GM10266 (cell line): Measurements from ENCODE around the gene DDRGK1.
A peak's percentile ranks its signal among the peaks of the same experiment; 100 is the strongest.

Experiments
- DNase-seq: peaks from one replicate; pipeline ENCODE4 v3.0.0; 2012; ENCODE audit errors: extremely low spot score
- TF ChIP-seq, protein P1 (sequence below): IDR thresholded peaks from 2 replicates; pipeline ENCODE4 v1.5.1; 2012; ENCODE audit warnings: mild to moderate bottlenecking, low read depth; ENCODE audit not compliant: control insufficient read depth, insufficient read depth; ENCODE audit errors: missing control alignments

The DDRGK1 gene

DNA sequence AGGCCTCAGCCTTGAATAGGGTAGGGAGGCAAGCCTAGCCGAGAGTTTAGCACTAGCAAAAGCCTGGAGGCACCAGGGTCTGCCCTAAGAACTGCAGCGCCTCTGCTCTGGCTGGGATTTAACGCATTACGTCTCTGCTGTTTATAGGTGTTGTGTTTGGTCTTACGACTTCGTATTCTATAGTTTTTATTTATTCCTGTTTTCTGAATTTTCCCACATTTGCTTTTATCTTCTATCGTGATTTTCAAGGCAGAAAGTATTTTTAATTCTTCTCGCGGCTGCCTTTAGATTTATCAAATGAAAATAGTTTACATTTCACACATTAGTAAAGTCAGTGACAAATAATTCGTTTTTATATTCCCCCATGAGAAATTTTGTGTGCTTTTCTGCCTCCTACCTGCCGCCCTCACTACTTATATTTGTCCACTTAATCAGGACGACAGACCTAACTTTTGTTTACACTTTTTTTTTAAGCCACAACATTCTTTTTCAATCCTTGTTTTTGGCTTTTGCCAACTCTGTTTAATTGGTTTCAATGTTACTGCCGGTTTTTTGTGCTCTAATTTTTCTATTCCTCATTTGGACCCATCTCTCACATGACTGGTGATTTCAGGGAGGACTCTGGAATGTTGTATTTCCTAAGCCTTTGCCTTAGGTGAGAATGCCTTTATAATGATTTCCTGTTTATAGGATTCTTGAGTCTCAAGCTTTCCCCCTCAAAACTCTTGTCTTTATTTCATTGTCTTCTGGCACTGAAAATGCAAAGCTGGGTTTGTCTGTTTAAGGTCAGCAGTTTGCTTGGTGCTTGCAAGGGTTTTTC, 29.8 kb downstream of the DDRGK1 start:
- TF ChIP-seq, protein P1, sequence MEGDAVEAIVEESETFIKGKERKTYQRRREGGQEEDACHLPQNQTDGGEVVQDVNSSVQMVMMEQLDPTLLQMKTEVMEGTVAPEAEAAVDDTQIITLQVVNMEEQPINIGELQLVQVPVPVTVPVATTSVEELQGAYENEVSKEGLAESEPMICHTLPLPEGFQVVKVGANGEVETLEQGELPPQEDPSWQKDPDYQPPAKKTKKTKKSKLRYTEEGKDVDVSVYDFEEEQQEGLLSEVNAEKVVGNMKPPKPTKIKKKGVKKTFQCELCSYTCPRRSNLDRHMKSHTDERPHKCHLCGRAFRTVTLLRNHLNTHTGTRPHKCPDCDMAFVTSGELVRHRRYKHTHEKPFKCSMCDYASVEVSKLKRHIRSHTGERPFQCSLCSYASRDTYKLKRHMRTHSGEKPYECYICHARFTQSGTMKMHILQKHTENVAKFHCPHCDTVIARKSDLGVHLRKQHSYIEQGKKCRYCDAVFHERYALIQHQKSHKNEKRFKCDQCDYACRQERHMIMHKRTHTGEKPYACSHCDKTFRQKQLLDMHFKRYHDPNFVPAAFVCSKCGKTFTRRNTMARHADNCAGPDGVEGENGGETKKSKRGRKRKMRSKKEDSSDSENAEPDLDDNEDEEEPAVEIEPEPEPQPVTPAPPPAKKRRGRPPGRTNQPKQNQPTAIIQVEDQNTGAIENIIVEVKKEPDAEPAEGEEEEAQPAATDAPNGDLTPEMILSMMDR = no peak
- DNase-seq = no peak

DNA sequence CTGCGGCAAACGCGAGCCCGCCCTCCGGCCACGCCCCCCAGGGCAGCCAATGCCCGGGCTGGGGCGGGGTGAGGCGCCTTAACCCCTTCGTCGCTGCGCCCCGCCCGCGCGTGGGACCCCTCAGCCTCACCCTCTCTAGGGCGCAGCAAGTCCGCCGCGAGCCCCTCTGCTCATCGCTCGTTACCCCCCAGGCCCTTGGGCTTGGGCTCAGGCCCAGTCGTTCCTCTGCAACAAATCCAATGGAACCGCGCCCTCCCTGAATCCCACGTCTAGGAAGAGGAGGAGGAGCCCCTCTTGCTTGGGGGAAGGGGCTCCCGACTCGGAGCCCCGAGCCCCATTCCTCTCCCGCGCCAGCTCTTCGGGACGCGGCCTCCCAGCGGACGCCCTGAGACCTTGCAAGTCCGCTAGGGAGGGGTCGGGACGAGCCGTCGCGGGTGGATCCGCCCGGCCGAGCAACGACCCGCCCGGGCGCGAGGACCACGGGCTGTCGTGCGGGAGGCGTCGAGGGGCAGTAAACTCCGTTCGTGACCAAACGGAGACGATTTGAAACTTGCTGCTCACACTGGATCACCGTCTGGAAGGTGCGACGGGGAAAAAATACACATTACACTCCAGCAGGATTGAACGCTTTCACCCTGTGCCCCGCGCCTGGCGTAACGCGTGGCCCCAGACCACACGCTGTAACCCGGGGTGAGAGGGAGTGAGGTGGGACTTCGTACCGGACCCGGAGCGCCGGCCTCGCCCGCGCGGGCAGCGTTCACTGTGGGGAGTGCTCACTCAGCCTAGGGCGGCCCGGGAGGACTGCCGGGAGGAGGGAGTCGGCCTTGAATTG, 30.7 kb downstream of the DDRGK1 start:
- DNase-seq = peak; percentile 98
- TF ChIP-seq, protein P1 = no peak

DNA sequence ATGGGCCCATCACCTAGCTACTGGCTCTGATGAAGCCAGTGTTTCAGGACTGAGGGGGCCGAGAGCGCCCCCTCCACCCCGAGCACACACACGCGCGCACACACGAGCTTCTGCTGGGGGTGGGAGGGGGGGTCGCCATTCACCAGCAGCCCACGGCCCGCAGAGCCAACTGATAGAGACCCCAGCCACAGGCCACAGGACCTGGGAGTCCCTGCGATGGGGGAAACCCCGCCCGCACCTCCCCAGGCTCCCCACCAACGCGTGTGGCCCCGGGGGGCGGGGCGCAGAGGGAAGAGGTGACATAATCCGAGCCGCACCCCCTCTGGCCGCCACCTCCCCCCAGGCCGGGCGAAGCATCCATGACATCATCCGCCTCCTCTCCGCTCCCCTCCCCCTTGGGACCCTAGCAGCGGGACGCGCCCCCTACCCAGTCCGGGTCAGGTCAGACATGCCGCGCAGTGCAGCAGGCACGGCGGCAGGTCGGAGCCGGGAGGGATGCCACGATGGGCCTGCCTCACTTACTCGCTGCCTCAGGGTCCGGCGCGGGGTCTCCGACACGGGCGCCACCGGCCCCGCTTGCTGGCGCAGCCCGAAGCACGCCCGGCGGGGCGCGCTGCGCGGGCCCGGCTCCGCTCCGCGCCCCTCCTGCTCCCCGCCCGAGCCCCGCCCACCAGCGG, 31.4 kb downstream of the DDRGK1 start, which contains the start of gene LZTS3:
LZTS3 (minus strand) TSS at position 617 of the 677 bp plus-strand sequence. CDS start 6,386 bp downstream, outside the sequence.
- TF ChIP-seq, protein P1 = peak; percentile 17
- peak; percentile 94 for DNase-seq

DNA sequence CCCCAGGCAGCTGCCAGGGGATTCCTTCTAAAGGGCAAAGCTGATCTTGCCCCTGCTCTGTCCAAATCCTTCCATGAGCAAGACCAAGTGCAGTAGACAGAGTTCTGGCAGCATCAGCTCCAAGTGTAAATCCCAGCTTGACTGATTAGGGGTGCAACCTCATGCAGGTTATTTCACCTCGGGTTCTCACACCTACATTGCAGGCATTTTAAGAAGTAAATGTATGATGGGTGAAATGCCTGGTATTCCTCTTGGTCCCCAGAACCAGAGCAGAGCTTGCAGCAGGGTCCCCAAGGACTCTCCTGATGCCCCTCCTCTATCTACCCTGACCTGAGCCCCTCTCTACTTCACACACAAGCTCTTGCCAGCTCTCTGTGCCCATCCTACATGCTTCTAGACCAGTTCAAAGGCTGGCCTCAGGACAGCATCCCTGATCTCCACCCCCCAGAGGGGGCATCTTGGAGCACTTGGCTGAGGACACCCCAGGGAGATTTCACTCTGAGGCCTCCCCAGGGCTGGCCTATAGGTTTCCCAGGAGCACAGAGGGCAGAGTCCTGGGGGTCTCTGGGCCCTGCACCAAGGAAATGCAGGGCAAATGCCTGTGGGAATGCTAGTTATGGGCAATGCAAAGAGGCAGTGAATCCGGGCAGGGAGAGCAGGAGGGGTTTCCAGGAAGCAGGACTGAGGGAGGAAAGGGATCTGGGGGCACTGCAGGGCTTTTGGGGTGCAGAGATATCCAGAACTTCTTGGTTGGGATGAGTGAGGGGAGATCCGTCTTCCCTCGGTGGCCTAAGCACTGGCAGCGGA, 32.2 kb downstream of the DDRGK1 start:
- TF ChIP-seq, protein P1 = no peak
- peak; percentile 22 for DNase-seq

DNA sequence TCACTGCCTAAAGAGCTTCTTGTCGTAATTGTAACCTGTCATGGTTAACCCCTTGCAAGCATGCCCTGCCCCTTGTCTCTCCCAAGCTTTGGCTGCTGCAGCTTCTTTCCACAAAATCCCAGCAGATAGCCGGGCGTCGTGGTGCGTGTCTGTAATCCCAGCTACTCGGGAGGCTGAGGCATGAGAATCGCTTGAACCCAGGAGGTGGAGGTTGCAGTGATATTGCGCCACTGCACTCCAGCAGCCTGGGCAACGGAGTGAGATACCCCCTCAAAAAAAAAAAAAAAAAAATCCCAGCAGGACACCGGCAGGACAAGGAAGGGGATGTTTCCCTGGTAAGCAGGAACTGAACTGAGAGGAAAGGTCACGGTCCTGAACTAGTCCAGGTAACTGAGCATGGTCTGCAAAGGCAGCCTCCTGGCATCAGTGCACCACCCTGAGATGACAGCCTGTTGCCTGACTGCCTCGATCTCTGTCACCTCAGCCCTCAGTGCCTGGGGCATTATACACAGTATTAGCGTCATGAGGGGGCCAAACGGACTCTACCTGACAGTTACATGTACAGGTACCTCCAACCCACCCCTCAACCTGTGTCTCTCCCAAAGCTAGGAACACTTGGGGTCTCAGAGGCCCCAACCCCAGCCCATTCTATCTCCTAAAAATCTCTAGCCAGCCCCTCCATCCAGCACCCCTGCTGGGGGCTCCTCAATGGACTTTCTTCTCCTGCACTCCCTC, 32.9 kb downstream of the DDRGK1 start:
- TF ChIP-seq, protein P1 = no peak
- DNase-seq = no peak
